HuH-7.5 (cell line): ENCODE results near the gene CRIM1.
"Not testable (repeated sequence)": the region's sequence is repeated elsewhere in the genome, so short reads cannot be mapped to it uniquely, and the experiment has no call there.

Source experiments
- DNase-seq: peaks from one replicate; pipeline ENCODE4 v3.0.0; 2011; ENCODE audit warnings: low spot score

Gene CRIM1

DNA sequence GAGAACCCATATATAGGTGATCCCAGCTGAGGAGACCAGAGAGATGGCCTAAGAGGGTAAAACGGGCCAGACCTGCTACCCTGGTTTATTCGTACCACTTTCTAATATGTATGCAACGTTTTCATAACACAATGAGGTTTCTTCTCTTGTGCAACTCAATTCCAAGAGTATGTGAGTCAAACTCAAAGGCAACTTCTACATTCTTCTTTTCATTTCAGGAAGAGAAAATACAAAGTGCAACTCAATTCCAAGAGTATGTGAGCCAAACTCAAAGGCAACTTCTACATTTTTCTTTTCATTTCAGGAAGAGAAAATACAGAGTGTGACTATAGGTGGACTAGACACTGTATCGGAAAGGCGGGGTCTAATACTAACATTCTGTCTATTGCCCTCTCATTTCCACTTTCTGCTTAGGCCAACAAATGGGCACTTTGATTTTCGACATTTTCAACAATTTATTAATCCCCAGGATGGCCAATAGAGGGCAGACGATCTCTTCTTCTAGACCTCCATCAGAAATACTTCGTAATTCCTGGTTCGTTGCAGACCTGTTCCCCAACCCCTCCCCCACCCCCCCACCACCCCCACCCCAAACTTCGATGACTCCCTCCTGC lies 3.7 kb upstream of the CRIM1 start:
- no peak for DNase-seq

DNA sequence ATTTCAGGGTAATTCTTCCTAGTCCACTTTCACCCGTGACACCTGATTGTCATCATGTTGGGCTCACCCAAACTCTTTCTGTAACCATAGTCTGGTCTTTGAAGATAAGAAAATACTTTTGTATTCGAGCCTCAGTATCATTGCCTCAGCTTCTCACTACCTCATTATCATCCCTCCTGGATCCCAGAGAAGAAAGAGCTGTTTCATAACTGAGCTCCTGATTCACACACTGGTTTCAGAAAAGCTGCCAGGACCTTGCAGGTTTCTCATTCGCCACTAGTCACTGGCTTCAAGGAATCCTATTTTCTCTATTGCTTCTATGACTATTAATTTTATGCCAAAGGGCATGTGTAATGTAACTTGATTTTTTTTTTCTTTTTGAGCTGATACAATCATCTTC lies 2.9 kb upstream of the CRIM1 start:
- no peak for DNase-seq

DNA sequence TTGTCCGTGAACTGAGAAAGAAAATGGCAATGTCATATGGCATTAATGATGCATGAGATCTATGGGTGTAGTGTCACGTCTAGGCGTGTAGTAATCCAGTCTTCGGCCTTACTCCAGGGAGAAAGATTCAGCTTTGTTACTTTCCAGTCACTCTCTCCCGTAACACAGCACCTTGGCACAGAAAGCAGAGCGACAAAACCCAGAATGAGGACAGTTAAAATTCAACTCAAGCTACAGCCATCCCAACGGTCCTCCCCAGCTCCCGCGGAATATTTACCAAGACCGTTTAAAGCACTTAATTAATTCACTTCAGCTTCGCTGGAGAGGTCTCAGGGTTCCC lies 797 bp upstream of the CRIM1 start:
- DNase-seq: no peak

DNA sequence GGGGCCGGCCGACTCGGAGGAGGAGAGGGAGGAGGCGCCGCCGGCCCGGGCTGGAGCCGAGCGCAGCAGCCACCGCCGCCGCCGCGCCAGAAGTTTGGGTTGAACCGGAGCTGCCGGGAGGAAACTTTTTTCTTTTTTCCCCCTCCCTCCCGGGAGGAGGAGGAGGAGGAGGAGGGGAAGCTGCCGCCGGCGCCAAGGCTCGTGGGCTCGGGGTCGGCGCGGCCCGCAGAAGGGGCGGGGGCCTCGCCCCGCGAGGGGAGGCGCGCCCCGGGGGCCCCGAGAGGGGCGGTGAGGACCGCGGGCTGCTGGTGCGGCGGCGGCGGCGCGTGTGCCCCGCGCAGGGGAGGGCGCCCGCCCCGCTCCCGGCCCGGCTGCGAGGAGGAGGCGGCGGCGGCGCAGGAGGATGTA lies 316 bp downstream of the CRIM1 start:
- no peak for DNase-seq

DNA sequence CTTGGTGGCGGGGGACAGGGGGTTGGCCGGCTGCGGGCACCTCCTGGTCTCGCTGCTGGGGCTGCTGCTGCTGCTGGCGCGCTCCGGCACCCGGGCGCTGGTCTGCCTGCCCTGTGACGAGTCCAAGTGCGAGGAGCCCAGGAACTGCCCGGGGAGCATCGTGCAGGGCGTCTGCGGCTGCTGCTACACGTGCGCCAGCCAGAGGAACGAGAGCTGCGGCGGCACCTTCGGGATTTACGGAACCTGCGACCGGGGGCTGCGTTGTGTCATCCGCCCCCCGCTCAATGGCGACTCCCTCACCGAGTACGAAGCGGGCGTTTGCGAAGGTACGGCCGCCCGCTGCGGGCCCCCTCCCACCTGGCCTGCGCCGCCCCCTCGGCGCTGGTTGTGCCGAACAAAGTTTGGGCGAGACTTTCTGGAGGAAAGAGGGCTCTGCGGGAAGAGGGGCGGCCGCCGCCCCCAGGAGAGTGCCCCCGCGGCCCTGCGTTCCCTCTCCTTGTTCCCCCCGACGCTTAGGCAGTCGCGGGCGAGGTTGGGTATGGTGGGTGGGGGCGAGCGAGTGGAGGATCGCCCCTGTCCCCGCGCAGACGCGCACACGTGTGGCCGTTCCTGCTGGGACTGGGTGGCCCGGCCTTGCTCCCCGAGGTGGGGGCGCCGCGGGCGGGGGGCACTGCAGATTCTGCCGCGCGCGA lies 866 bp downstream of the CRIM1 start:
- DNase-seq: no peak

DNA sequence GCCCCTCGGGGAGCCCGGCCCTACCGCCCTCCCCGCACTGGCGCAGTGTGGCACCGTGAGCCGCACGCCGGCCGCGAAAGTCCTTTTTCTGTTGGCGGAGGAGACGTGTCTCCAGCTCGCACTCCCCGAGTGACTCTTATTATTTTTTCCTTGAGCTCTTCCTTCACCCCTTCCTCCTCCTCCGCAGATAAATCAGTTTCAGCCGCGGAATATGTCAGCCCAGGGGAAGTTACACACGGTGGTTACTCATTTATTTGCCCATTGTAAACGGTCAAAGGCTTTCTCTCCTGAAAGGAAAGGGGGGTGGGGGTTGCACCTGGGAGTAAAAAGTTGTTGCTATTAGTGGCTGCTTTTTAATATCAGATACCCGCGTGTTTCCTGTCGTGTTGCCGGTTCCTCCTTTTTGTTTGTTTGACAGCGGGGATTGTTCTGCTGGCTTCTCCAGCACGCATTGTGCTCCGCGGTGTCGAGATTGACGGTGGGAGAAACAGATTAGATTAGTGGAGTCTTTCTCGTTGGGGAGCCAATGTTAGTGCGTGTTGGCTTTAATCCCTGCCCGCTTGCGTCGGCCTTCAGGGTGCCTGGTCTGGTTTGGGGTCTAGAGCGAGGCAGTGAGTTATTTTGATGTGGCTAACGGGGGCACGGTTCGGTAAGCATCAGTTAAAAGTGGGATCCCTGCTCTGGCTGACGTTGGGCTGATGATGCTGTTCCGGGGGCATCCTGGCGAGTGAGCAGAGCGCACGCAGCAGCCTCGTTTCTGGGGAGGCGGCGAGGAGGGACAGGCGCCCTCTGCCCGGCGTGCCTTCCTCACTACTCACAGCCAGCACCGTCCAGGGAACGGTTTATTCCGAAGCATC lies 1.6 kb downstream of the CRIM1 start:
- DNase-seq: no peak

DNA sequence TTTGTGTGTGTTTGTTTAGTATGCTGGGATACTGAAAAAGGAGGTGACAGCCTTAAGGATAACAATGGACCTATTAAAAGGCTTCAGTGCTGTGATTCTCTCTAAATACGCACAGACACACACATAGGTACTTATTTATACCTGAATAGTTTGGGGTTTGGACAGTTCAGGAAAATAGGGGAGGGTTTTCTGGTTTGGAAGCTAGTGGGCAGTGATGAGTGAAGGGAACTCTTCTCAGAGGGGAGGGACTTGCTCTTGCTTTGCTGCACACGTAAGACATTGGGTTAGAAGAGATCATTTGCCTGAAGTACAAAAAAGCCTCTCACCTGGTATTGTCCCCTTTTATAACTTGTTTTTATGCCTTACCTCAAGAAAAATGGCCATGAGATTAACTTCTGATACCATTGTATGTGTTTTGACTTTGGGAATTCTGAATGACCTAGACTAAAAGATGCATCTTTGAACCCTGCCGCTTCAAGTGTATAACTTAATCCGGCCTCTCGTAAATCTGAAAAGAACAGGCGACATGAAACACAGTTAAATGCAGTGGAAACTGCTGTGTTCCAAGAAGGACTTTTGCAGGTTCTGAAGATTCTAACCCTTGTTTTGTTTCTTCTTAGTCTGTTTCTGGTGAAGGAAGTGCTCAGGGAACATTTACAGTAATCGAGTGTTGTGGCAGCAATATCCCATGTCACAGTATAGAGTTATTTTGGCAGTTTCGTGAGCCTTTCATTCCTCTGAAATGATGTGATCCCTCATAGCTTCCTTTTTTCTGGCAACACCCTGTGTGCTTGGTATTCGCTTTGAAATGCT lies 2.5 kb downstream of the CRIM1 start:
- no peak for DNase-seq

DNA sequence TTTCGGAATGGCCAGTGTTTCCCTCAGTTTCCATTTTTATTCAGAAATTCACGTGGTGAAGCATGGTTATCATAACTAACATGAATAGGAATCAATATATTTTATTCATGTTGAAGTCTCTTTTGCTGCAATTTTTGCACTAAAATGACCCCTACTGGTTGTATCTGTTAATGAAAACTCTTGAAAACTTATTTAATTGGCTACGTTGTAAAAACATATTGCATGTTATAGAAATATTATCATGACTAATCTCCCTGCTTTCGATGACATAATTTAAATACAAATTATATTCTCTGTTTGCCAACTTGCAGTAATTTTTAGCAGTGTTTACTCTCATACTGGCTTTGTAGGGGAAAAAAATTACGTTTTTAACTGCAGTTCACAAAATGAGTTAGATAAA lies 3.5 kb downstream of the CRIM1 start:
- no peak for DNase-seq

DNA sequence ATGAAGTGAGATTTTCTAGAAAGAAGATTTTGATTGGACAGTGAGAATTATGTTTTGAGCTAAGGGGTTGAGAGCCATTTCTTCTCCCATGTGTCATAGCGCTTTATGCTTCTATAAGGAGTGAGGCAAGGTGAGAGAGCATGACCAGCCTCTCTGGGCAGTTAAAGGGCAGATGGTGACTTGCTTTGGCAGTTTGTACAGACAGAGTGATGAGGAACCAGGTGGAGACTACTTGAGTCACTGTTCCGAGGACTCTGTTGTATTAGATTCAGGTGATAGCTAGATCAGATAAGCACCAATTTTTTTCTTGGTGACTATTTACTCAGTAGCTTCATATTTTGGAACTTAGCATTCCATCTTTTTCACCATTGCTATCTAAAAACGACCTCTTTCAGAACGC lies 4.5 kb downstream of the CRIM1 start:
- no peak for DNase-seq

DNA sequence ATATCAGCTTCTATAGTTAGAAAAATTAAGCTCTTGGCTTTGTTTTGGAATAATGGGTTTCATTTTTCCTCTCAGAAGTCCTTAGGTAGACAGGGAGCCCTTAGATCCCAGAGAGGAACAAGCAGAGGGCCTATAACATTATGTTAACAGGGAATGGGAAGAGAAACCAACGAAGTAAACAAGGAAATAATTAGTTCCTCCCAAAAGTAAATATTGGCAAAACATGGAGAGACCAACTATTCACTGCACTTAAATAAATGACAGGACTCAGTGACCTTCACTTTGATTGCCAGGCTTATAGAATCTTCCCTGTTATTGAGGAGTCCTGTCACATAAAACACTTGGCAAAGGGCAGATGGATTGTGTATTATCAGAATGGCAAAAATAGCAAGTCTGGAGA lies 5.3 kb downstream of the CRIM1 start:
- no peak for DNase-seq

DNA sequence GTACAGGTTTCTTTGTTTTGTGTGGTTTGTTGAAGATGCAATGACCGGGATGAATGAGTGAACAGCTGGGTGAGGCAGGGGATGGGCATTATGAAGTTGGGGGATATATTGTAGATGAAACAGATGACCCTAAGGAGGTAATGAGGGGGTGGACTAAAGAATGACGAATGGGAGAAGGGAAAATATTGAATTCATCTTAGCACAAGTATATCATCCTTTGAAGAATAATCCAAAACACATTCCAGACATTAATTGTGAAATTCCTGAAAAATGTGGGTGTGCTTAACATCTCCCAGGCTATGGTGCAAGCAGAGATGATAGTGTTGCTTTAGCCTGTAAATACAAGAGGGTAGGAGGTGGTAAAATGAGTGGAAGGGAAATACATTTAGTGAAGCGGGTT lies 5.8 kb downstream of the CRIM1 start:
- no peak for DNase-seq

DNA sequence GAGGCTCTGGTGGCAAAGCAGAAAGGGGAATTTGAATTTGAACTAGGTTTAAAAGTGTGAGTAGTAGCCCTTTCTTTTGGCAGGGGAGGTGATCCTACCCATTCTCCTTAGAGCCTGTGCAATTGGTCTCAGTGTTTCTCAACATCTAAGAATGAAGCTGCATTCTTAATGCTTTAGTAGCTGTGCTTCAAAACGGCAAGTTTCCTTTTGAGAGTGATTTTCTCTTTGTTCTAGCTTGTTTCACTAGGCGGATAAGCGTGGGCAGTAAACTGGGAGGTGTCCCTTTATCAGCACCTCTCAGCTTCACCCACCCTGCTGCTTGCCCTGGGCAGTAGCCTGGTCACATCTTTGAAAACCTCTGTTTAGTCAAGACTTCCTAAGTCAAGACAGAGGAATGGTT lies 6.7 kb downstream of the CRIM1 start:
- no peak for DNase-seq

DNA sequence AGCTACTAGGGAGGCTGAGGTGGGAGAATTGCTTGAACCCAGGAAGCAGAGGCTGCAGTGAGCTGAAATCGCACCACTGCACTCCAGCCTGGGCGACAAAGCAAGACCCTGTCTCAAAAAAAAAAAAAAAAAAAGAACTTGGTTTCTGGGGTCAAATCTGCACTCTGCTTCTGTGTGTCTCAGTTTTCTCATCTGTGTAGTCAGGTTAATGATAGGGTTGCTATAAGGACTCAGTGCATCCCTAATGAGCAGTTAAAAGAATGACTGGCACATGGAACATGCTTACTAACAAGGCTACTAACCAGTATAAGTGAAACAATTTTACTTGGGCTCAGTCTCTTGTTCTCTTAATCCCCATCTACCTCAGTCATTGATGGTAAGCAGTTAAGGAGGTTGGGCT lies 7.5 kb downstream of the CRIM1 start:
- not testable (repeated sequence) for DNase-seq

DNA sequence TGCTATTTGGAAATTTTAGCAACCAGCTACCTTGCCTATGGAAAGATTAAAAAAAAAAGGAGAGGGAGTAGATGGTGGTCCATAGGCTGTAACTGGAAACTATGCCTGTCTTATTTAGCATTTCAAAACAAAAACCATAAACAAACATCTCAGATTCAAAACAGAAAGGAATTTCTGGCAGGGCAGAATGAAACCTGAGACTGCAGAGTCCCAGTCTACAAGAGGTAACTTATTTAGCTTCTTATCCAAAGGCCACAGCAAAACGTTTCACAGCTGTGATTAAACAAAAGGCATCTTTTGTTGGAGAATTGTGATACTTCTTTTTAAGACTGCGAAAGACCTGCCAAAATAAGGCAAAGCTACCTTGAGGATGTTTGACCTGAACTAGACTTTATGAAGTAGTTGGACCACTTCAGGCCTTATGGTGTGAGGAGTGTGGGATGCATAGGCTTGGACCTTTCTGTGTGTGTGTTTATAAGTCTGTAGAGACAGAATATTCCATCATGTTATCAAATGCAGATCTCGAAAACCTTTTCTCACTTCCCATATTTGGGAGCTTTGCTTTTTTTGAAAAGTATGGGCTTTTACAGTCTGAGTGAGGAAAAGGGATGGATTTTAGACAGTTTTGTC lies 11.0 kb downstream of the CRIM1 start:
- DNase-seq: no peak

DNA sequence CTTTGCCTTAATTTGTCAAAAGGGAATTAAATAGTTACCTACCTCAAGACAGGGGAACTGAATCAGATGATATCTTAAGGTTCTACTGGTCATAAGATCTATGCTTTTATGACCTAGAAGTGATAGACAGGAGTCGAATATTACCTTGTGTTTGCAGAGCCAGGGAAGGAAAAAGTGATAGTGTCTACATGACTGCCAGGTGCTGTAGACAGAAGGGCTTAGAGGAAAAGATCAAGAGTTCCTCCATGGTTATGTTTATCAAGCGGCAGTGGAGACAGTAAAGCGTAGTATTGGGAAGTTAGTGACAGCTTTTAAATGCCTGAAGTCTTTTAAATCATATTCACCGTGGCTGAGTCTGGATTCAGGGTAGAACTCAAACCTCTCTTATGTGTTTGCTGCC lies 11.9 kb downstream of the CRIM1 start:
- no peak for DNase-seq

DNA sequence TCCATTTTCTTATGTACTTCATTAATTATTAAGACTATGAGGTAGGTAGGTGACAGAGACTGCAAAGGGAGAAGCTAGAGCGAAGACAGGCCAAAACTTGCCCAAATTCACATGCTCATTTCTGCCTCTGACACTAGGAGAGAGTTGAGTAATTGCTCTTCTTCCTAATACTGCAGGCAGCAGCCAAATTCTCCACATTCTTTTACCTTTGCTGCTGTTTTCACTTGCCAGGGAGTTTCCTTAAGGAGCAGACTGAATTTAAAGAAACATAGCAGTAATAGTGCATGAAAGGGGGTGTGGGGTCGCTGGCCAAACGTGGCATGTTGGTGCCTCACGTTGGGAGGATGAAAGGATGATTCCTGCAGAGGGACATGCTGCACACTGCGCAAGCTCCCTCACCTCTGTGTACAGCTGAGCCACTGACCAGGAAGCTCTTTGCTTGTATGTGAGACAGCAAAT lies 12.3 kb downstream of the CRIM1 start:
- DNase-seq: no peak

DNA sequence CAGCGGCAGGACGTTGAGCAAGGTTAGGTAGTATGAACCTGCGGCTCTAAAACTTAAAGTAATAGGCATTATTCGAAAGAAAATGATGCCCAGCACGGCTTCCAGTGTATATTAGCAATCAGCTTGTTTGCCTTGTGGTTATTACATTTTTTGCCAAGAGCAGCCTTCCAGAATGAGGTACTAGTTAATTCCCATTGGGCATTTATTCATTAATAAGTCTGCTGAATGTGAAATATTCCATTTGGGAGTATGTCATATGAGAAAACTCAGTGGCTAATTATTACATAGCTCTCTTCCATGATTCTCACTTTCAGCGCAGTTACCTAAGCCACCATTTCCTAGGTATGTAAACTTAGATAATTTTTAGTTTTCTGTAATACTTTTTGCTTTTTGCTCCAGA lies 12.9 kb downstream of the CRIM1 start:
- no peak for DNase-seq

DNA sequence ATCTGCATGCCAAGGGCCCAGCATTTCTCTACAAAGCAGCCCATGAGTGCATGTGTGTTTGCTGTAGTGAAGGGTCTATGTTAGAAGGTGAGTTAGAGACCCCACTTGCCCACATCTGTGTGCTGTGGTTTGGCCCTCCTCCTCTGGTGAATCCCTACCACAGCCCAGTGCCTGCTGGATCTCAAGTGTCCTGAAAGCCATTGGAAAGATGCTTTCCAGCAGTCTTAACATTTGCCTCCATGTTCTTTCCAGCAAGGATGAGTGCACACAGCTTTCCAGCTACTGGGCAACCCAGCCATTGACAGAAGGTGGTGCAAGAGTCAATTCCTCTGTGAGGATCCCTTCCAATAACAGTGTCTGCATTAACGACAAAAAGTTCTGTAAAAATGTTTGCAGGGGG lies 13.6 kb downstream of the CRIM1 start:
- no peak for DNase-seq

DNA sequence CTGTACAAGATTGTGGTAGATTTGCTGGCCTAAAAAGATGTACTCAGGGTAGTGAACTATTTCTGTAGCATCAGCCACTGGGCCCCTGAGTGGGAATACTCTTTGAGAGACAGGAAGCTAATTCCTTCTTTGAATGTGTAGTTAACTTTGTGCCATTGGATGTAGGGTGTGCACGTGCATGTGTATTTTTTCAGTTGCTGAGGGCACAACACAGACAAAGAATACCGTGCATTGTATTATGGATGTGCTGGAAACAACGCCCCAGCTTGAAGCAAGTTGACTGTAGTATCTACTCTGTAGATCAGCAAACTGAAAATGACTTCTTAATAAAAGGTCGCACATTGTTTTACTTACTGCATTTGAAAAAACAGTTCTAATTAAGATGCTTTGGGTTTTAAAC lies 14.1 kb downstream of the CRIM1 start:
- no peak for DNase-seq

DNA sequence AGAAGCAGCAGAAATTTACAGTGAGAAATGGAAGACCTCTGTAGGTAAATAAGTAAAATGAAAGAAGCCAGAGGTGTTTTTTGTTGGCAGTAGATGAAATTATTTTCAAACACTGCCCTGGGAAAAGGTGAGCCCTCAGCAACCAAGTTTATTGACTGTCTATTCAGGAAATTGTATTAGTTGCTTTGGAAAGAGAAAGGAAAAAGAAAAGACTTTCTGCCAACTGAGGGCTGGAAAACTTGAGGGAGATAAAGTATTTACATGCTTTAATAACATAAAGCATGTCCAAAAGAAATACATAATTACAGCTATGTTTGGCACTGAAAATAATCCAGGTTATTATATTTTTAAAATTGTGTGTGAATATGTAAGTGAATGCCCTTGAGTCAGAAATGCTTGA lies 14.7 kb downstream of the CRIM1 start:
- DNase-seq: no peak

DNA sequence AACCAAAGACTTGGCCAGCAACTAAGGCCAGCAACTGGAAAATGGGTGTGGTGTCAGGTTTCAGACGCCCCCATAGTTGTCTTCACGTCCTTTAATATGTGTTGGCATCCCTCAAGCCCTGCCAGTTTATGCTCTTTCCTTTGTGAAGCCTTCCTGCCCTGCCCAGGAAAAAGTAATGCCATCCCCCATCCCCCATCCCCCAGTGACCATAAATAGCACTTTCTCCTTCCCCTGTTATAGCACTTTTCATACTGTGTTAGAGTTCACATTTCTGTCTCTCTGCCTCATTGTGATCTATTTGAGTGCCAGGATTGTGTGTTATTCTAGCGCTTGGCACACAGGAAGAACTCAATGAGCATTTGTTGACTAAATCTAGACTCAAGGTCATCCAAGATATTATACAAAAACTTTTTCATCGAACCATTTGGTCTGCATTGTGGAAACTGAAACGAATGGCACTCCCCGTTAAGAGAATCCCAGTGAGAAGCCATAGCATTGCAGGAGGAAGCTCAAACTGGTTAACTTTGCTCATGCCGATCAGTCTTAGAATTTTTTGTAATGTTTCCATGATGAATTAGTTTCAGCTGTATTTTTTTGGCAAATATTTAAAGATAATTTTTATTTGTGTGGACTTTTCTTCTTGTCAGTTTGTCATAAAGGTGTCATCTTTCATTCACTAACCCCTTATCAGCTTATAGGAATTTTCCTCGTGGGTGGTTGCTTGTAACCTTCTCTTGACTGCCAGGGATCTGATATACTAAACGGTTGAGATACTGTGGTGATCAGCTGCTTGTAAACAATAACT lies 15.7 kb downstream of the CRIM1 start:
- DNase-seq: no peak
